K562 (cell line): ENCODE results near the gene IRF4. TPM values are rescaled to one million over a fixed set of nuclear protein-coding genes. Genes with fewer than 3 reads are reported as not detected.
A peak's percentile ranks its signal among the peaks of the same experiment; 100 is the strongest.

Experiments used
- ATAC-seq: fragments of 200-7000 bp; cut with Tn5 transposase; 3 replicates; pipeline ENCODE4 v1.9.1; 2020; ENCODE audit warnings: moderate library complexity
- BruUV-seq: library from RNA; stranded (reverse); fragments of 400-500 nt; replicated peaks from 2 replicates; lab custom pipeline; 2021; lab: Mats Ljungman, UMichigan
- CTCF ChIA-PET: fragments of 300-600 bp; formaldehyde crosslinking; extraction: SDS; loops from one replicate; lab custom pipeline; 2021; ENCODE audit warnings: low intra/inter-chr PET ratio; lab: Yijun Ruan, JAX
- POLR2A ChIA-PET: fragments of 300-600, 350-650 bp; sonication (Branson Sonifier 250); formaldehyde crosslinking; extraction: SDS; loops from one replicate; lab custom pipeline; 2021; ENCODE audit warnings: antibody characterized with exemption, inconsistent platforms; lab: Yijun Ruan, JAX
- DNase-seq, 4 experiments: peaks; one replicate each; pipeline versions ENCODE4 v3.0.0 to v3.0.0-alpha.2; 2011 to 2018; ENCODE audit warnings: low spot score in 3 of 4, mixed read lengths in 3 of 4; ENCODE audit errors: extremely low read depth in 1 of 4
- FAIRE-seq: peaks from 2 replicates; lab custom pipeline; 2011; peaks lifted over from hg19 to GRCh38; lab: Jason Lieb, UNC
- H2AFZ ChIP-seq: 2 replicates; pipeline ENCODE4 v1.6.0; 2011; ENCODE audit warnings: low read depth, low read length, control low read depth, inconsistent platforms
- H3K27ac ChIP-seq: fragments of 200-600 bp; 3 replicates; pipeline ENCODE4 v1.8.0; 2011; ENCODE audit warnings: low read depth, mild to moderate bottlenecking, control low read depth, inconsistent platforms, low read length, moderate library complexity, mixed read lengths; ENCODE audit errors: extremely low read depth
- H3K27me3 ChIP-seq, 2 experiments: fragments of 300-600 bp in 1 of 2; 2 replicates in 1 of 2; 3 replicates in 1 of 2; pipeline versions ENCODE4 v1.6.0 to v1.8.0; 2011; ENCODE audit warnings: inconsistent platforms in 2 of 2, low read length in 2 of 2, mild to moderate bottlenecking in 1 of 2, mixed read lengths in 1 of 2, moderate library complexity in 1 of 2; ENCODE audit not compliant: control insufficient read depth in 2 of 2, insufficient read depth in 2 of 2
- H3K36me3 ChIP-seq: fragments of 300-600 bp; 3 replicates; pipeline ENCODE4 v1.8.0; 2011; ENCODE audit warnings: mild to moderate bottlenecking, low read length, inconsistent platforms; ENCODE audit not compliant: control insufficient read depth, insufficient read depth
- H3K4me1 ChIP-seq, 2 experiments: fragments of 200-600 bp in 1 of 2; replicated peaks in 1 of 2; 2 replicates in 1 of 2; 3 replicates in 1 of 2; pipeline versions ENCODE4 v1.5.1 to v1.8.0; 2011; ENCODE audit warnings: inconsistent platforms in 2 of 2, low read length in 2 of 2, mild to moderate bottlenecking in 1 of 2, mixed read lengths in 1 of 2, moderate library complexity in 1 of 2; ENCODE audit not compliant: control insufficient read depth in 2 of 2, insufficient read depth in 2 of 2
- H3K4me2 ChIP-seq: 2 replicates; pipeline ENCODE4 v1.6.1; 2011; ENCODE audit warnings: low read length, control low read depth, inconsistent platforms, mixed read lengths; ENCODE audit not compliant: insufficient read depth
- H3K4me3 ChIP-seq: fragments of 200-600 bp; sonication (generic), shearing (Covaris generic); 2 replicates; pipeline ENCODE4 v1.5.1; 2016; ENCODE audit warnings: control low read depth, inconsistent platforms
- H3K79me2 ChIP-seq: fragments of 200-600 bp; 3 replicates; pipeline ENCODE4 v1.8.0; 2011; ENCODE audit warnings: low read length, inconsistent platforms; ENCODE audit not compliant: control insufficient read depth, insufficient read depth
- H3K9ac ChIP-seq, 2 experiments: 2 replicates each; pipeline versions ENCODE4 v1.6.0 to v1.6.1; 2011; ENCODE audit warnings: low read depth in 2 of 2, low read length in 2 of 2, control low read depth in 1 of 2, inconsistent platforms in 1 of 2, mild to moderate bottlenecking in 1 of 2, mixed read lengths in 1 of 2; ENCODE audit not compliant: insufficient read depth in 1 of 2
- H3K9me1 ChIP-seq: one replicate; pipeline ENCODE4 v1.6.0; 2011; ENCODE audit warnings: inconsistent platforms, mild to moderate bottlenecking, low read length, moderate library complexity; ENCODE audit not compliant: control insufficient read depth, insufficient read depth
- H3K9me3 ChIP-seq: replicated peaks from 2 replicates; pipeline ENCODE4 v1.5.1; 2011; ENCODE audit warnings: low read depth, low read length, inconsistent platforms; ENCODE audit not compliant: control insufficient read depth, insufficient read depth
- H4K20me1 ChIP-seq: replicated peaks from 2 replicates; pipeline ENCODE4 v1.6.1; 2011; ENCODE audit warnings: low read length, inconsistent platforms, mixed read lengths; ENCODE audit not compliant: control insufficient read depth, insufficient read depth
- CEBPB ChIP-seq: fragments of 450-650 bp; IDR thresholded peaks from 2 replicates; pipeline ENCODE4 v1.6.1; 2016; ENCODE audit warnings: missing genetic modification characterization, missing compliant biosample characterization
- EZH2 ChIP-seq: IDR thresholded peaks from 2 replicates; pipeline ENCODE4 v1.6.1; 2012; ENCODE audit warnings: low read depth, mild to moderate bottlenecking, inconsistent platforms, low read length, borderline replicate concordance
- FOXP1 ChIP-seq: sonication (generic); formaldehyde crosslinking; IDR thresholded peaks from 2 replicates; pipeline ENCODE4 v1.8.0; 2022; ENCODE audit warnings: mild to moderate bottlenecking, missing genetic modification reagents
- HNRNPK ChIP-seq: fragments of 200-400 bp; formaldehyde crosslinking; IDR thresholded peaks from one replicate; pipeline ENCODE4 v1.6.1; 2018; ENCODE audit warnings: mild to moderate bottlenecking, low read depth, low read length; ENCODE audit not compliant: poor library complexity, severe bottlenecking
- NFXL1 ChIP-seq: fragments of 450-650 bp; formaldehyde crosslinking; IDR thresholded peaks from 2 replicates; pipeline ENCODE4 v1.4.0; 2021; ENCODE audit warnings: mild to moderate bottlenecking
- NR2F6 ChIP-seq: fragments of 450-650 bp; formaldehyde crosslinking; IDR thresholded peaks from 2 replicates; pipeline ENCODE4 v1.4.0; 2020; ENCODE audit warnings: mild to moderate bottlenecking
- PCBP2 ChIP-seq: fragments of 200-400 bp; formaldehyde crosslinking; IDR thresholded peaks from 2 replicates; pipeline ENCODE4 v1.6.1; 2018; ENCODE audit warnings: low read length, low read depth, mild to moderate bottlenecking, moderate library complexity; ENCODE audit not compliant: poor library complexity, severe bottlenecking
- PKNOX1 ChIP-seq: fragments of 450-650 bp; IDR thresholded peaks from 2 replicates; pipeline ENCODE4 v1.6.1; 2016
- RNF2 ChIP-seq: sonication (generic); IDR thresholded peaks from 2 replicates; pipeline ENCODE4 v1.6.1; 2016
- SETDB1 ChIP-seq: IDR thresholded peaks from one replicate; pipeline ENCODE4 v1.6.1; 2012; ENCODE audit warnings: low read length, control low read depth, inconsistent platforms
- ZBTB17 ChIP-seq: fragments of 450-650 bp; formaldehyde crosslinking; IDR thresholded peaks from 2 replicates; pipeline ENCODE4 v1.4.0; 2020; ENCODE audit warnings: mild to moderate bottlenecking
- ZBTB2 ChIP-seq: fragments of 450-650 bp; IDR thresholded peaks from 2 replicates; pipeline ENCODE4 v1.6.1; 2016; ENCODE audit warnings: antibody characterized with exemption
- ZFP36 ChIP-seq: fragments of 150-350 bp; IDR thresholded peaks from 2 replicates; pipeline ENCODE4 v1.6.1; 2018; ENCODE audit warnings: low read length, low read depth; ENCODE audit not compliant: partially characterized antibody
- ZNF76 ChIP-seq: fragments of 250-450 bp; sonication (Bioruptor Pico); IDR thresholded peaks from 2 replicates; pipeline ENCODE4 v1.4.0; 2020; ENCODE audit warnings: mild to moderate bottlenecking, moderate library complexity, borderline replicate concordance
- WGBS: fragments of 100-300 bp; shearing (Covaris generic); methylation state at CpG from one replicate; pipeline ENCODE4 v1.1.6; 2016; ENCODE audit warnings: low coverage, mixed read lengths; ENCODE audit not compliant: insufficient coverage; ENCODE audit errors: missing lambda C conversion rate; 5-methylcytosine and 5-hydroxymethylcytosine counted together
- in situ Hi-C: fragments of 300-500 bp; cut with MboI; formaldehyde crosslinking; loops from 4 replicates; pipeline ENCODE4 v1.15.0; 2018; ENCODE audit warnings: inconsistent platforms, mixed read lengths
- intact Hi-C: fragments of 100-400 bp; cut with micrococcal nuclease; formaldehyde crosslinking; loops from 2 replicates; pipeline ENCODE4 v1.14.2; 2022
- polyA plus RNA-seq, 8 experiments: library from polyadenylated mRNA; depleted of rRNA in 4 of 8; stranded (reverse) in 5 of 8; unstranded in 3 of 8; fragments of >200 nt; fragmentation: Nextera tagmentation in 2 of 8; fragmentation: Illumina TruSeq in 1 of 8; extraction: Ambion mirVana in 2 of 8; extraction: Trizol in 1 of 8; gene quantifications; 2 replicates each; pipeline versions ENCODE4 v1.2.1 to v1.2.3, GENCODE V29; 2011 to 2014; ENCODE audit warnings: inconsistent platforms in 1 of 8, missing spikeins in 1 of 8
- total RNA-seq, 7 experiments: library from RNA; depleted of rRNA in 6 of 7; stranded (reverse); fragments of >200 nt in 6 of 7; fragmentation: Illumina TruSeq in 2 of 7; extraction: Trizol in 2 of 7; gene quantifications; 2 replicates each; pipeline versions ENCODE4 v1.2.1 to v1.2.3, GENCODE V29; 2011 to 2021; ENCODE audit warnings: low replicate concordance in 1 of 7
- TF ChIP-seq, protein P1 (sequence below): IDR thresholded peaks from 2 replicates; pipeline ENCODE4 v1.6.1; 2012; ENCODE audit warnings: low read depth, low read length, improper control_type of control experiment, borderline replicate concordance
- TF ChIP-seq, protein P2 (sequence below): fragments of 250-450 bp; sonication (Bioruptor Pico); IDR thresholded peaks from 2 replicates; pipeline ENCODE4 v1.8.0; 2021; ENCODE audit warnings: mild to moderate bottlenecking, moderate library complexity

Gene IRF4
- total and polyA plus RNA-seq, 9 of the 15 experiments (the other 6 are each of a cell fraction or from before 2014, with no cell fraction given): 0.05 to 0.33 (median 0.09) TPM; not detected in 6

- Histone ChIP-seq H3K4me3 (no peak overlapping the region), H3K9me3 (no peaks in the 10 kb centered on the region), H3K27ac (no peak overlapping the region), H3K4me1 (0 out of 5 replicates have a peak, but pooled peaks cover 0 to 2% of the 10 kb centered on the region in 2 experiments), H4K20me1 (no peaks in the 10 kb centered on the region; the same call in 1 of the 2 replicates), H3K36me3 (no peaks in the 10 kb centered on the region), H3K9ac (no peak overlapping the region), H3K27me3 (peaks cover 70 to 85% of the 10 kb centered on the region in 2 experiments), H2AFZ (no peak overlapping the region), H3K79me2 (no peaks in the 10 kb centered on the region), H3K4me2 (no peak overlapping the region), H3K9me1 (no peaks in the 10 kb centered on the region)
- in situ Hi-C loops: no loop called here
- BruUV-seq: no TSS peak
- FAIRE-seq (no peak), ATAC-seq (no peak), DNase-seq (no peak)
- 2% methylated on average over 13 of the region's 13 CpGs for WGBS
- ChIA-PET CTCF (no interaction called here), POLR2A (no interaction called here)
- intact Hi-C loops: loop anchor here (5.0 kb wide), 1 partner anchor 147 kb away; no protein-coding TSS in a partner anchor
- no peak for TF ChIP-seq HNRNPK
- no peak for TF ChIP-seq NFXL1 (CRISPR knock-in tag)
- 0 out of 2 replicates have a peak, but pooled peaks have one; percentile 44 for TF ChIP-seq EZH2
- TF ChIP-seq, protein P1, sequence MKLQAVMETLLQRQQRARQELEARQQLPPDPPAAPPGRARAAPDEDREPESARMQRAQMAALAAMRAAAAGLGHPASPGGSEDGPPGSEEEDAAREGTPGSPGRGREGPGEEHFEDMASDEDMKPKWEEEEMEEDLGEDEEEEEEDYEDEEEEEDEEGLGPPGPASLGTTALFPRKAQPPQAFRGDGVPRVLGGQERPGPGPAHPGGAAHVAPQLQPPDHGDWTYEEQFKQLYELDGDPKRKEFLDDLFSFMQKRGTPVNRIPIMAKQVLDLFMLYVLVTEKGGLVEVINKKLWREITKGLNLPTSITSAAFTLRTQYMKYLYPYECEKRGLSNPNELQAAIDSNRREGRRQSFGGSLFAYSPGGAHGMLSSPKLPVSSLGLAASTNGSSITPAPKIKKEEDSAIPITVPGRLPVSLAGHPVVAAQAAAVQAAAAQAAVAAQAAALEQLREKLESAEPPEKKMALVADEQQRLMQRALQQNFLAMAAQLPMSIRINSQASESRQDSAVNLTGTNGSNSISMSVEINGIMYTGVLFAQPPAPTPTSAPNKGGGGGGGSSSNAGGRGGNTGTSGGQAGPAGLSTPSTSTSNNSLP: no peak
- no peak for TF ChIP-seq ZNF76 (CRISPR knock-in tag)
- no peak for TF ChIP-seq PCBP2
- TF ChIP-seq ZBTB17 (CRISPR knock-in tag): no peak
- TF ChIP-seq PKNOX1: no peak
- TF ChIP-seq SETDB1: no peak
- TF ChIP-seq NR2F6: no peak
- no peak for TF ChIP-seq CEBPB
- peak; percentile 1 for TF ChIP-seq ZFP36
- TF ChIP-seq FOXP1 (CRISPR knock-in tag): no peak
- TF ChIP-seq RNF2: 0 out of 2 replicates have a peak, but pooled peaks have one; percentile 2
- TF ChIP-seq ZBTB2: no peak
- TF ChIP-seq, protein P2, sequence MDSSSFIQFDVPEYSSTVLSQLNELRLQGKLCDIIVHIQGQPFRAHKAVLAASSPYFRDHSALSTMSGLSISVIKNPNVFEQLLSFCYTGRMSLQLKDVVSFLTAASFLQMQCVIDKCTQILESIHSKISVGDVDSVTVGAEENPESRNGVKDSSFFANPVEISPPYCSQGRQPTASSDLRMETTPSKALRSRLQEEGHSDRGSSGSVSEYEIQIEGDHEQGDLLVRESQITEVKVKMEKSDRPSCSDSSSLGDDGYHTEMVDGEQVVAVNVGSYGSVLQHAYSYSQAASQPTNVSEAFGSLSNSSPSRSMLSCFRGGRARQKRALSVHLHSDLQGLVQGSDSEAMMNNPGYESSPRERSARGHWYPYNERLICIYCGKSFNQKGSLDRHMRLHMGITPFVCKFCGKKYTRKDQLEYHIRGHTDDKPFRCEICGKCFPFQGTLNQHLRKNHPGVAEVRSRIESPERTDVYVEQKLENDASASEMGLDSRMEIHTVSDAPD: no peak
Measured at GRCh38 chr6:363909-364308, 27.6 kb upstream of the IRF4 start.
